Islet of Langerhans (tissue), 1 donor: ENCODE results near the gene IWS1.
"Not testable (repeated sequence)": the region's sequence is repeated elsewhere in the genome, so short reads cannot be mapped to it uniquely, and the experiment has no call there.

Experiments
- FAIRE-seq: peaks from one replicate; lab custom pipeline; 2011; peaks lifted over from hg19 to GRCh38; lab: Jason Lieb, UNC

IWS1 gene

GRCh38 chr2:127453392-127454171 lies 72.7 kb downstream of the IWS1 start:
- FAIRE-seq = no peak

GRCh38 chr2:127453013-127453391 lies 73.3 kb downstream of the IWS1 start:
- FAIRE-seq = no peak

- FAIRE-seq = not testable (repeated sequence)
Observed at GRCh38 chr2:127452423-127452822, 73.9 kb downstream of the IWS1 start.

GRCh38 chr2:127451981-127452380 lies 74.3 kb downstream of the IWS1 start:
- FAIRE-seq = no peak

- no peak for FAIRE-seq
Observed at GRCh38 chr2:127449898-127450297, 76.4 kb downstream of the IWS1 start.

- no peak for FAIRE-seq
Observed at GRCh38 chr2:127449414-127449813, 76.9 kb downstream of the IWS1 start.

GRCh38 chr2:127448526-127448925 lies 77.8 kb downstream of the IWS1 start:
- FAIRE-seq = no peak

- no peak for FAIRE-seq
Observed at GRCh38 chr2:127439343-127439742, 86.9 kb downstream of the IWS1 start.

GRCh38 chr2:127437781-127438726 lies 88.2 kb downstream of the IWS1 start:
- FAIRE-seq = no peak

GRCh38 chr2:127437056-127437455 lies 89.2 kb downstream of the IWS1 start:
- no peak for FAIRE-seq

GRCh38 chr2:127434515-127434914 lies 91.8 kb downstream of the IWS1 start:
- no peak for FAIRE-seq

- no peak for FAIRE-seq
Observed at GRCh38 chr2:127431408-127432023, 94.8 kb downstream of the IWS1 start.
